Activated effector memory CD4-positive, alpha-beta T cell treated with Interleukin-2 at 50 U/mL for 16 hours (primary cell): ENCODE results near the gene ADAR.
"Not testable (repeated sequence)": the region's sequence is repeated elsewhere in the genome, so short reads cannot be mapped to it uniquely, and the experiment has no call there.

Source experiments
- DNase-seq: peaks from one replicate; pipeline ENCODE4 v3.0.0-alpha.2; 2020

Gene ADAR, protein sequence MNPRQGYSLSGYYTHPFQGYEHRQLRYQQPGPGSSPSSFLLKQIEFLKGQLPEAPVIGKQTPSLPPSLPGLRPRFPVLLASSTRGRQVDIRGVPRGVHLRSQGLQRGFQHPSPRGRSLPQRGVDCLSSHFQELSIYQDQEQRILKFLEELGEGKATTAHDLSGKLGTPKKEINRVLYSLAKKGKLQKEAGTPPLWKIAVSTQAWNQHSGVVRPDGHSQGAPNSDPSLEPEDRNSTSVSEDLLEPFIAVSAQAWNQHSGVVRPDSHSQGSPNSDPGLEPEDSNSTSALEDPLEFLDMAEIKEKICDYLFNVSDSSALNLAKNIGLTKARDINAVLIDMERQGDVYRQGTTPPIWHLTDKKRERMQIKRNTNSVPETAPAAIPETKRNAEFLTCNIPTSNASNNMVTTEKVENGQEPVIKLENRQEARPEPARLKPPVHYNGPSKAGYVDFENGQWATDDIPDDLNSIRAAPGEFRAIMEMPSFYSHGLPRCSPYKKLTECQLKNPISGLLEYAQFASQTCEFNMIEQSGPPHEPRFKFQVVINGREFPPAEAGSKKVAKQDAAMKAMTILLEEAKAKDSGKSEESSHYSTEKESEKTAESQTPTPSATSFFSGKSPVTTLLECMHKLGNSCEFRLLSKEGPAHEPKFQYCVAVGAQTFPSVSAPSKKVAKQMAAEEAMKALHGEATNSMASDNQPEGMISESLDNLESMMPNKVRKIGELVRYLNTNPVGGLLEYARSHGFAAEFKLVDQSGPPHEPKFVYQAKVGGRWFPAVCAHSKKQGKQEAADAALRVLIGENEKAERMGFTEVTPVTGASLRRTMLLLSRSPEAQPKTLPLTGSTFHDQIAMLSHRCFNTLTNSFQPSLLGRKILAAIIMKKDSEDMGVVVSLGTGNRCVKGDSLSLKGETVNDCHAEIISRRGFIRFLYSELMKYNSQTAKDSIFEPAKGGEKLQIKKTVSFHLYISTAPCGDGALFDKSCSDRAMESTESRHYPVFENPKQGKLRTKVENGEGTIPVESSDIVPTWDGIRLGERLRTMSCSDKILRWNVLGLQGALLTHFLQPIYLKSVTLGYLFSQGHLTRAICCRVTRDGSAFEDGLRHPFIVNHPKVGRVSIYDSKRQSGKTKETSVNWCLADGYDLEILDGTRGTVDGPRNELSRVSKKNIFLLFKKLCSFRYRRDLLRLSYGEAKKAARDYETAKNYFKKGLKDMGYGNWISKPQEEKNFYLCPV

DNA sequence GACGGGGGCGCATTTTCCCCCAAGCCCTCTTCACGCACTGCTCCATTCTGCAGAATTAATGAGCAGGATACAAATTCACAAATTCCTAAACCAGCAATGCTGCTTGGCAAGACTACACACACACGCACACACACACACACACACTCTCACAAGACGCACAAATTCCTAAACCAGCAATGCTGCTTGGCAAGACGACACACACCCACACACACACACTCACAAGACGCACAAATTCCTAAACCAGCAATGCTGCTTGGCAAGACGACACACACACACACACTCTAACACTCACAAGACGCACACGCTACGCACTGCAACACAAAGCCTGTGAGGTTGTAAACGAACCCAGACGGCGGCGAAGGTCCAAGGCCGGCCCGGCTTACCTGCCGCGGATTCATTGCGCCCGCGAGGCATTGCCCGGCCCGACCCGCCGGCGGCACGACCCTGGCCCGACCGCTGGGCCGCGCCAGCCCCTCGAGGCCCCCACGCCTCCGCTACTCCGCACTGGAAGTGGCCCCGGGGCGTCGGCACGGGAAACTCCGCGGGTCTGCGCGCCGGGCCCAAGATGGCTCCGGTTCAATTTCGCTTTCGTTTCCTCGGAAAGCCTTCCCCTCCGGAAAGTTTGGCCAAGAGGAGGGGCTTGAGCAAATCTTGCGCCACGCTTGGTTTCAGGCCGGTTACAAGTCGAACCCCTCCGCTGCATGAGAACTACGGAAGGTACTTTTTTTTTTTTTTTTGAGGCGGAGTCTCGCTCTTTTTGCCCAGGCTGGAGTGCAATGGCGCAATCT, at the start of gene ADAR:
ADAR (minus strand) TSS at position 578 of the 788 bp plus-strand sequence; CDS start at position 398, 180 bp downstream.
- DNase-seq, result peak; percentile 83

DNA sequence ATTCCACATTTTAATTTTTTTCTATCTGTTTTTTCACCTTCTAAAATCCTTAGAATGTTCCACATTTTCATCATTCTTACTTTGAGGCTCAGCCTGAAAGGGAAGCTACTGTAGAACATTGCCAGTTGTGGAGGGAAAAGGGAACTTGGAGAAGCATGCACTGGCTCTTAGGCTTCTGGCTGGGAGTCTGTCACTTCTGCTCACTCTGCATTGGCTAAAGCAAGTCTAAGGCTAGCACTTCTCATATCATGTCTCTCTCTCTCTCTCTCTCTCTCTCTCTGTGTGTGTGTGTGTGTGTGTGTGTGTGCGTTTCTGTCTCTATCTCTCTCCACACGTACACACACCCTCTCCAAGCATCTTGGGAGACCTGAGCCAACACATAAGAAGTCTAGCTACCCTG, 49.6 kb upstream of the ADAR start:
- DNase-seq, result no peak

DNA sequence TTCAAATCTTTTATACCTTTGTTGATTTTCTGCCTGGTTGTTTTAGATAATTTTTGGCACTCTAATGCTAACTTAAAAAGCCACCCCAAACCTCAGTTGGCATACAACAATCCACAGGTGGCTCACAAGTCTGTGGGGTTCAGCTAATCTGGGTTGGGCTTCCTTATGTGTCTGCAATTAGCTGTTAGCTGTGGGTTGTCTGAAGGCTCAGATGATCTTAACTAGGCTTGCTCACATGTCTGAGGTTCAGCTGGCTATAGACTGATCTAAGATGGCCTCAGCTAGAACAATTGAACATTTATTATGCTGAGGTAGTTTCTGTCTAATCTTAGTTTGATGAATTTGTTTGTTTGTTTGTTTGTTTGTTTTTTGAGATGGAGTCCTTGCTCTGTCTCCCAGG, 44.9 kb upstream of the ADAR start:
- no peak for DNase-seq

DNA sequence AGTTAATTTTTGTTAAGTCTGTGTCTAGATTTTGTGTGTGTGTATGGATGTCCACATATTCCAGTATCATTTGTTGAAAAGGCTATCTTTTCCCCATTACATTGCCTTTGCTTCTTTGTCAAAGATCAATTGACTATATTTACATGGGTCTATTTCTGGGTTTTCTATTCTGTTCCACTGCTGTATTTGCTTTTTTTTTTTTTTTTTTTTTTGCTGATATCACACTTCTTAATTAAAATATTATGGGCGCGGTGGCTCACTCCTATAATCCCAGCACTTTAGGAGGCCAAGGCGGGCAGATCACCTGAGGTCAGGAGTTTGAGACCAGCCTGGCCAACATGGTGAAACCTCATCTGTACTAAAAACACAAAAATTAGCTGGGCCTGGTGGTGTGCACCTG, 36.7 kb upstream of the ADAR start:
- not testable (repeated sequence) for DNase-seq

DNA sequence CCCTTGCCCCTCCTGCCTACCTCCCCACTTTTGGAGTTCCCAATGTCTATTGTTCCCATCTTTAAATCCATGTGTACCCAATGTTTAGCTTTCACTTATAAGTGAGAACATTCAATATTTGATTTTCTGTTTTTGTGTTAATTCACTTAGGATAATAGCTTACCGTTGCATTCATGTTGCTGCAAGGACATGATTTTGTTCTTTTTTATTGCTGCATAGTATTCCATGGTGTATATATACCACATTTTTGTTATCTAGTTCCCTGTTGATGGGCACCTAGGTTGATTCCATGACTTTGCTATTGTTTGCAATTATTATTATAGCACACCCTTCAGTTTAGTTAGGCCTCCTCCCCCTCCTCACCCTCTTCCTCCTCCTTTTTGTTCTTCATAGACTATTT, 33.5 kb upstream of the ADAR start:
- DNase-seq, result no peak

DNA sequence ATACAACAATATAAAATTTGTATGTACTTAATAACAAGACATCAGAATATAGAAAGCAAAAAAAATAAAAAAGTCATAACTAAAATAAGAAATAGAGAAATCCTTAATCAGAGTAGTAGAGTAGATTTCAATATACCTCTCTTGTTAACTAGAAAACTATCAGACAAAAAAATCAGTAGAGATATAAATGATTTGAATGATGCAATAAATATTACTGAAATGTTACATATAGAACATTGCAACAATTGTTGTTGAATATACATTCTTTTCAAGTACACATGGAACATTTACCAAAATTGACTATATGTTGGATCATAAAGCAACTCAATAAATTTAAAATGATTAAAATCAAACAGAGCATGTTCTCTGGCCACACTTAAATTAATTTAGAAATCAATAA, 31.9 kb upstream of the ADAR start:
- DNase-seq, result no peak

DNA sequence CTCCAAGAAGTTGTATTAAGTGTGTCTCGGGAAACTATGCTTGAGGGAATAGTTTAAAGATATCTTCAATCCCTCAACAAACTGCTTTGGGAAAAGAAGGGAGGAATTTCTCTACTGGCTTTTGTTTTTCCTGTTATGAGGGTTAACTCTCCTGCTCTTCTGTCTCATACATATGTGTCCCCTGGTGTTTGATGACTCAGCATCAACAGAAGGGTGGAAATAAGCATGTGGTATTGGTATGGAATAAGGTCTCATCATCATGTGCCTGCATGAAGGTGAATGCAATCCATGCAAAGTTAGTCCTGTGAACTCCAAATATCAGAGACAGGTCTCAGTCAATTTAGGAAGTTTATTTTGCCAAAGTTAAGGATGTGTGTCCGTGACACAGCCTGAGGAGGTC, 27.2 kb upstream of the ADAR start:
- DNase-seq, result no peak

DNA sequence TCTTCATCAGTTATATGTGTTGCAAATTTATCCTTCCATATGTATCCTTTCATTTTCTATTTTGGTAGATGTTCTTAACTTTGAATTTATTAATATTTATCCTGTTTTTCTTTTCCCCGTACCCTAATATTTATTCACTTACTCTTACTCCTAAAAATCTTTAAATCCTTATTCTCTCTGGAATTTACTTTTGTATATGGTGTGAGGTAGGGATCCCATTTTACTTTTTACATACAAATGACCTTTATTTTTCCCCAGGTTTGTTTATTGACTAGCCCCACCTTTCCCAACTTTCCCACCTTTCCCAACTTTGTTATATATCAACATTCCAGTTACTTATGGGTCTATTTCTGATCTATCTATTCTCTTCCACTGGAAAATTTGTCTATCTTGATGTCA, 21.7 kb upstream of the ADAR start:
- no peak for DNase-seq

DNA sequence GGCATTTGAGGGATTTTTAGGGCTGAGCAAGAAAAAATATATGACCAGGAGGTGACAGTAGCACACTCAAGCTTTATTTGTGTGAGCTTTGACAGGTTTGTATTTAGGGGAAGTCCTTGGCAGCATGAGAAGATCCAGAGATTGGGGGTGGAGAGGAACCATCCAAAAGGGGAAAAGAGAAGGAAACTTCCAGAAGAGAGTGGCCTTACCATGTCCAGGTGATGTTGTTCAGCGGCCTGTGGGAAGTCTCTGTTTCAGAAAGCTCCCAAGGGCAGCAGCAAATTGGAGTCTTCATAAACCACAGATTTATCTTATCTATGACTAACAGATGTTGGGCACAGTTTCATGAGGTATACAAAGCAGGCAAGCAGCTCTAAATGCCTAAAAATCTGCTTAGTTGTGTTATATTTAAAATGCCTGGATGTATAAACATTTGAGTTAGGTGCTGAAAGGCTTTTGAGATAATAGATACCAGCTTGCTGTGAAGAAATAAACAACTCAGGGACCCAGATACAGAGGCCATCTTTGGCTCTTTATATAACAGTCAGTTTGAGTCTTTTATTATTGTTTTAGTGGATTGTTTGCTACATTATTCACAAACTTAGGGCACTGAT, 21.2 kb upstream of the ADAR start:
- no peak for DNase-seq

DNA sequence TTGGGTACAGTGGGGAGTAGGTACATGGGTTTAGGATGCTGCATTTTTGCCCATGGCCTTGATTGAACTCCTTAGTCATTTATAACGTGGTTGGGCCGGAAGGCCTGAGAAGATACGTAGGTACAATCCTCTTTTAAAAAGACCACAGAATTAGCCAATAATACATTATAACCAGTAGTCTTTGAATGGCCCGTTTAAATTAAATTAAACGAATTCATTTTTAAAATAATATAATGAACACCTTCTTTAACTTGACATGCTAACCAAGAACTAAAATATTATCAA, 20.1 kb upstream of the ADAR start:
- DNase-seq, result no peak

DNA sequence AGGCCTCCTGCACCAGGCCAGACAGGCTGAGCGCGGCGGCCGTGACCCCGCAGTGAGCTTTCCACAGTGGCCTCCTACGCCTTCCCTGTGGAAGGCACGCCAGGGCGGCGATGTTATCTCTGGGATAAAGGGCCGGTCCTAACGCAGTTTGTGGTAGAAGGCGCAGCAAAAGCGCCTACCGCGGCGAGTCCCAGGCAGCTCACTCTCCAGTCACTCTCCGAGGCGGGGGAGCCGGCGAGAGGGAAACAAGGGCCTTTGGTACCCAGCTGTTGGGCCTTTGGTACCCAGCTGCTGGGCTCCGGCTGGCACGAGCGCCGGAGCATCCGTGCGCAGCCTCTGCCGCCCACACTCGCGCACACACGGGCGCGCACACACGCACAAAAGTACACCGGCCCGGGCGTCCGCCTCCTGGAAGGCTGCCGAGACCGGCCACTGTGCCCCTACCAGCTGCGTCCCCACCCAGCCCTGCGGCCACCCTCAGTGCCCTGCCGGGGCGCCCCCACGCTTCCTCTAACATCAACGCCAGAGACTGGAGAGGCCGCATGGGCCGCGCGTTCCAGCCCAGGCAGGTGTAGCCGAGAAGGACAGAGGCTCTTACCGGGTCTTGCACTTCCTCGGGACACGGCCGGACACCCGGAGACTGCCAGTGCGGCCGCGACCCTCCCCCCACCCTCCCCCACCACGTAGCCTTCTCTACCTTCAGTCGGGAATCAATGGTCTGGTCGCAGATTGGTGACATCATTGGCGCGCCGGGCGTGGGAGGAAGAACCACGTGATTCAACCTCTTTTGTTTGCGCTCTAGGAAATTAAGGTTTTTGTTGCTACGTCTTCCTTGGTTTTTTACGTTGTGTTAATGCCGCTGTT, 19.5 kb upstream of the ADAR start:
- DNase-seq, result peak; percentile 78

DNA sequence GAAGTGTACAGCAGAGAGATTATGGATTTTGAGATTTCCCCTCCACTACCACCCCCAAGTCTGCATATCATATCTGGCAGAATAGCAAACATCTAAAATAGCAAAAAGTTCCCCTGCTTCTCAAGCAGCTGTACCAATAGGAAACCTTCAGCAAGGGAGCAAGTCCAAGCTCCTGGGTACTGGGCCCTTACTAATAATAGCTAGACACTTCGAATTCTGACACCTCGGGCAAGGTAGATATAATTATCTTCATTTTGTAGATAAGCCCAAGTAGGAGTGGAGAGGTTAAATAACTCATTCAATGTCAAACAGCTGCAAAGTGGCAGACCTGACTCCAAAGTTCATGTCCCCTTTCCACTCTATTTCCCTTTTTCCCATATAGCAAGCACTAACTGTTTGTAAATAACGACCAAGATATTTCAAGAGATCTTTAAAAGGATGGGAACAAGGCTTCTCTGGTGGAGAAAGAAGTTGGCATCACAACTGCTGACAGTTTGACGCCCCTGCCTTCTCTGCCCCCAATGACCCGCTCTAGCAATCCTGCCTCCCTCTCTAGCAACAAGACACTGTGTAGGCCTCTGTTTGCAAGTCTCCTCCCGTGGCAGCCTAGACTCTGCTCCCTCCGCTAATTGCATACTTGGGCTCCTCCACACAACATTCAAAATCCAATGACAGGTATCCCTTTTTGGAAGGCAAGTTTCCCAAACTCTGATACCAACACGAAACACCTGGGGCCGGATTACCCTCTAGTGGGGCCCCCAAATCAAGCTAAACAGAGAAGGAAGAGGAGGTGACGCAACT, 18.7 kb upstream of the ADAR start:
- DNase-seq, result no peak

DNA sequence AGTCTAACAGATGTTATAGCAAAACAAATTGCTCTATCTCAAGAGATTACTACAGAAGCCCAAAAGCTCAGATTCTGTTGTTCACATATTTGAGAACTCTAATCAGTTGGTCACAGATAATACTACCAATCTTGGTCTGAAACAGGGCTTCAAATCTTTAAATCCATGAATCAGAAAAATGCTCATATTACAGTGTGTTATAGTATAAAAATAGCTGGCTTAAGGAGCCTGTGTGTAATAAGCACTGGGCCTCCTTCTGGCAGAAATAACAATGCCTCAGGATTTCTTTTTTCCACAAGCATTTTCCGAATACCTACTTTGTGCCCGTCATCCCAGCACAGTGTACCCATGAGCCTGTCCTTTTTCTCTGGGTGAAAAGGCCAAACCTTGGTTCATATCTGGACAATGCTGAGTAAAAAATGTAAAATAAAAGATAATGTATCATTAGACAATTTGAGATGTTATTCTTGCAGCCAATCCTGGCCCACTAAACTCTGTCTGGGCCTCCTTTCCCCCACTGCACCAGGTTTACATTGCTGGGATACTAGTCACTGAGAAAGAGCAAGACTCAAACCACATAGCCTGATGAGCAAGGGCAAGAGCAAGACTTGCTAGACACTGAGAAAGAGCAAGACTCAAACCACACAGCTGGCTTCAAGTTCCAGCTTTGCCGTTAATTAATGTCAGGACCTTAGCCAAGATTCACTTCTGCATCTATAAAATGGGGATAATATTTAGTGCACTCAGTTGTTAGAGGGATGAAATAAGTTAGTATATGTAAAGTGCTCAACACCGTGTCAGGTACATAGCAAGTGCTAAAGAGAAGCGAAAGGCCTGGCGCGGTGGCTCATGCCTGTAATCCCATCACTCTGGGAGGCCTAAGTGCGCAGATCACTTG, 17.0 kb upstream of the ADAR start:
- DNase-seq, result no peak

DNA sequence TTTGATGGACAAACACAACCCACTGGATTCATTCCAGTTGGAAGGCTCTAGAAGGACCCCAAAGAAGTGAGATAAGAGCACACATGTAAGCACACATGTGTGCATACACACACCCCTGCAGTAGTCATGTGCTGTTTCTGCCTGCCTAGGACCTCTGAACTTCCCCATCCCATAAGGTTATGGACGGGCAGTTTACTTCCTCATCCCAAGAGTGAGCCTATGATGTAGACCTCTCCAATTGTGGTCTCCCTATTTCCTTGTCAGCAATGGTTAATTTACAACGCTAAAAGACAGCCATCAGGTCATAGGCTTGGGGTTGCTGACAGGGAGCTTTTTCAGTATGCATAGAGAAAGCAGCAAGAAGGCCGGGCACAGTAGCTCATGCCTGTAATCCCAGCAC, 15.4 kb upstream of the ADAR start:
- no peak for DNase-seq

DNA sequence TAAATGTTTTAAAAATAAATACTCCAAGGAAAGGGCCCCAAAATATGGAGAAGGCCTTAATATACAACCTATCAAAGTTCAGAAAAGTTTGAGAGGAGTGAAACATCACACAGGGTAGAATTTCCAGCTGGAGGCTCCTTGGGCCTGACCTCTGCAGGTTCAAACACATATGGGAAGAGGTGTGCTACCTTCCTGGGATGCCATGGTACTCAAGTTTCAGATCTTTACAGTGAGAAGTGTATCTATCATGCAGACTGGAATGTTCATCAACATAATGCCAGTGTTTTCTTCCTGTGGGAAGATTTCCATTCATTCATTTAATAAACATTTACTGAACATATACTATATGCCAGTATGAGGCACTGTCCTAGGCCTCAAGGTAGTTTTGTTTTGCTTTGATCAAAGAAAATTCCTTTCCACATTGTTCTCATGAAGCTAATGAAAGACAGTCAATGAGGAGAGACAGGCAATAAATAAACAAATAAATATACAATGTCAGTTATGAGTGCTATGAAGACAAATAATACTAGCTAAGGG, 14.6 kb upstream of the ADAR start:
- no peak for DNase-seq

DNA sequence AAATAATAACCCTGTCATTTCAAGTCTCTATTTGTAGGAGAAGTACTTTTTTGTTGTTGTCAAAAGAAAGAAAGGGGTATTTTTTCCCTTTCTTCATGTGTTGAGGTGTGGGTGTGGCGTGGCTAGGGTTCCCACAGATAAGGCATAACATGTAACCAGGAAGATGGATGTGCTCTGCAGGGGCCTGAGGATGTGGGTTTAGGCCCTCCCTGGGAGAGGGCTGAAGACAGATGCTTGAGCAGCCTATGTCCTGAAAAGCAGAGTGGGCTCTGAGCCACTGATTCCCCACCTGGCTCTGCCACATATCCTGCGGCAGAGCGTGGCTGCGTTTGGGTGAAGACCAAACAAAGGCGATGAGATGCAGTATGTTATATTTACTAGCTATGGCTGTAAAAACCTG, 13.9 kb upstream of the ADAR start:
- DNase-seq, result no peak

DNA sequence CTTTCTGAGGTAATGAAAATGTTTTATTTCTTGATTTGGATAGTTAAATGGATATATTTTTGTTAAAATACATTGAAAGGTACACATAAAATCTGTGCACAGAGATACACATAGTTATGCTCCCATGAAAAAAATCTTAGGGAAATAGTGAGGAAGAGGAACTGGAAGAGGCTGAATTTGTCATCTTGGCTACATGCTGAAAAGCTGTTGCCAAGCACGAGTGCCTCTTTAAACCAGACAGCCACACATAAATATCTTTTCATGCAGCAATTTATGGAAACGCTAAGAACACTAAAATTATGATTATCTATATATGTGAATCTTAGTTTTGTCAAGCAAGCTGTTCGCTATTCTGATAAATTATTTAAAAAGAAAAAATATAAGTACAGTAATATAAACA, 12.8 kb upstream of the ADAR start:
- no peak for DNase-seq

DNA sequence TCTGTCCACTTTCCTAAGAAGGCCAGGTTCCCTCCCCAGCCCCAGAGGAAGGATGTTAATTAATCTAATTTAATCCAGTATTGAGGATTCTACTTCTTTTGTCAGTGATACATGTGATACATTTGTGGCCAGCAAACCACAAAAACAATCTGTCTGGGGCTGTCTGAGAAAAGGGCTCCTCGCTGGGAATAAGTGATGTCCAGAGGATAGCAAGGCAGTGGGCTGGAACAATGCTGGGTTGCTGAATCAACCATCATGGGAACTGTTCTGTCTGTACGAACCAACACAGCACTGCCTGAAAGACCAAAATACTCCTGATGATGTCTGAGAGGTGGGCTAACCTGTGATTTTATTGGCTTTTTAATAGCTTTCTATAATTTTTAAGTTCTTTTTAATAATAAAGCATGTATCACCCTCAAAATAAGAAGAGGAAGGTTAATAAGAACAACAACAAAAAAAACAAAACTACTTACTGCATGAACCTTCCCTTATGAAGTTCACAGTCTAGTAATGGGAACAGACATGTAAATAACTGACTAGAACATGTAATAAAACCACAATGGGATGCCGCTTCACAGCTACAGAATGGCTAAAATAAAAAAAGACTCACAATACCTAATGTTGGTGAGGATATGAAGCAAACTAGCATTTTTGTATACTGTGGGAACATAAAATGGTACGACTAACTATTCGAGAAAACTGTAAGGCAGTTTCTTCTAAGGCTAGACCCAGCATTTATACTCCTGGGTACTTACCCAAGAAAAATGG, 11.4 kb upstream of the ADAR start:
- DNase-seq, result no peak
